ENCODE measurements around the gene OPTC.

The OPTC gene

DNA sequence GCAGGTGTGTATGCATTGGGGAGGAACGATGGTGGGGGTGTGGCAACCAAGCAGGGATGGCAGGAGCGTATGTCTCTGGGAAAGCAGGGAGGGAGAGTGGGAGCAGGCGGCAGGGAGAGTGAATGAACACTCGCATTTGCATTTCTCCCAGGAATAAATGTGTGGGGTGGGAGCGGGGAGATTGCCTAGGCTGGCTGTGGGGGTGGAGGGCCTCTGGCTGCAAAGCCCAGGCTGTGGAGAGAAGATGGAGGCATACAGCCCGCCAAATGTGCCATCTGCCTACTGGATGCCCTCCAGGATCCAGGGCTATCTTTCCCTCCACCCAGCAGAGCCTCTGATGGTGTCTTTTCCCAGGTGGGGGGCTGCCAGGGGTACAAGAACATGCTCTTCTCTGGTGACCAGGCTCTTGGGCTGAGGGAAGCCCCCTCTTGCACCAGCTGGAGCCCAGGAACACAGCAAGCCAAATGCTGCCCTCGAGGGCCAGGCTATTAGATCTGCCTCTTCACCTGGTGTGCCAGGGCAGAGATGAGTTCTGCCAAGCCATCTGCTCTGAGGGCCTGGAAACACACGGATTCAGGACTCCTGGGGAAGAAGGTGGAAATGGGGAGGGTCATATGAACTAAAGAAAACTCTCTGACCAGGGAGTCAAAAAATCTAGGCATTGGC lies 1.7 kb upstream of the OPTC start:
- DNase-seq (ENCODE audit: low spot score) = no peak

DNA sequence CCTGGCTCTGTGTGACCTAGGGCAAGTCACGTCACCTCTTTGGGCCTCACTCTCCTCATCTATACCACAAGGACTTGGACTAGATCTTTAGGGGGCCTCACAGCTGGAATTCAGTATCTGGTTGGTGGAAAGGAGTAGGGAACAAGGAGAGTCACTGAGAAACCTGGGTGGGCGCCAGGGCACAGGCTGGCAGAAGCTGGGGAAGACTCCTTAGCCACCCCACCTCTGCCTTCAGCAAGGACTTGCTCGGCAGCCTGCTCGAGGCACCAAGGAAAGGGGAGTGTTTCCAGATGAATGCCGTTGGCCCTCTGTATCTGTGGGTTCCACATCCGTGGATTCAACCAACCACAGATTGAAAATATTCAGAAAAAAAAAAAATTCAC lies 1.2 kb upstream of the OPTC start:
- DNase-seq (ENCODE audit: low spot score) = no peak

DNA sequence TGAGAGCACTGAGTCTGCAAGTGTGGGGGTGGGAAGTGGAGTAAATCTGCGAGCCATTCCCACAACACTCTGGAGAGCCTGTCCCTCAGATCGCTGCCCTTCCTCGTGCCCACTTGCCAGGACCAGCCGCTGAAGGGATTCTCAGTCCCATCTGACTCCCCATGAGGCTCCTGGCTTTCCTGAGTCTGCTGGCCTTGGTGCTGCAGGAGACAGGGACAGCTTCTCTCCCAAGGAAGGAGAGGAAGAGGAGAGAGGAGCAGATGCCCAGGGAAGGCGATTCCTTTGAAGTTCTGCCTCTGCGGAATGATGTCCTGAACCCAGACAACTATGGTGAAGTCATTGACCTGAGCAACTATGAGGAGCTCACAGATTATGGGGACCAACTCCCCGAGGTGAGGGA lies 1.9 kb downstream of the OPTC start:
- DNase-seq (ENCODE audit: low spot score) = no peak

DNA sequence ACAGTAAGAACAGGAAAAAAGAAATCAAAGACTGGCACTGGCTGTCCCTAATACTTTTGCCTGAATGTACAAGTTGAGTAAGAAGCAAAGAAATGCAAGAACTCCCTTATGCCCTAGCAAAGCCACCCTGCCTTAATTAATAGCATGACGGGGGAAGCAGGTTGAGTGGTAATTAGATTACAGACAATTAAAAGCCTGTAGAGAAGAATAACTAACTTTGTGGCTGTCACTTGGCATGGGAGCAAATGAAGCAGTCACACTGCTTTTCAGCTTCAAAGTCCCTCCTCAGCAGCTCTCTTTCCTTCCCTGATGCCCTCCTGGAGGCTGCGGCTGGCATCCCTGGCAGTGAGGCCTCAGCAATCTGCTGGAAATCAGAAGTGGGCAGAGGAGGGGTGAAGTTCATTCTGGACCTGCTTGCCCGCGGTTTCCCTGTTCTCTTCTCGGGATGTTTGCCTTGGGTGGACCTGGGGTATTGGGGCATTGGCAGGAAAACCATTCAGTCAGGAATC lies 3.4 kb downstream of the OPTC start:
- DNase-seq (ENCODE audit: low spot score) = no peak

DNA sequence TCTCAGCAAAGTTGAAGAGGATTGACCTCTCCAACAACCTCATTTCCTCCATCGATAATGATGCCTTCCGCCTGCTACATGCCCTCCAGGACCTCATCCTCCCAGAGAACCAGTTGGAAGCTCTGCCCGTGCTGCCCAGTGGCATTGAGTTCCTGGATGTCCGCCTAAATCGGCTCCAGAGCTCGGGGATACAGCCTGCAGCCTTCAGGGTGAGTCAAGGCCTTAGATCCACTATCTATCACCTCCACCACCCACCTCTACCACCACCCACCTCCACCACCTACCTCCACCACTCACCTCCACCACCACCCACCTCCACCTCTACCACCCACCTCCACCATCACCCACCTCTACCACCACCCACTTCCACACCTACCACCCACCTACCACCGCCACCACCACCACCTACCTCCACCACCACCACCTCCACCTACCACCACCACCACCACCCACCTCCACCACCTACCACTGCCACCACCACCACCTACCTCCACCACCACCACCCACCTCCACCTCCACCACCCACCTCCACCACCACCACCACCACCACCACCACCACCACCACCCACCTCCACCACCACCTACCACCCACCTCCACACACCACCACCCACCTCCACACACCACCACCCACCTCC lies 5.8 kb downstream of the OPTC start:
- no peak for DNase-seq (ENCODE audit: low spot score)

DNA sequence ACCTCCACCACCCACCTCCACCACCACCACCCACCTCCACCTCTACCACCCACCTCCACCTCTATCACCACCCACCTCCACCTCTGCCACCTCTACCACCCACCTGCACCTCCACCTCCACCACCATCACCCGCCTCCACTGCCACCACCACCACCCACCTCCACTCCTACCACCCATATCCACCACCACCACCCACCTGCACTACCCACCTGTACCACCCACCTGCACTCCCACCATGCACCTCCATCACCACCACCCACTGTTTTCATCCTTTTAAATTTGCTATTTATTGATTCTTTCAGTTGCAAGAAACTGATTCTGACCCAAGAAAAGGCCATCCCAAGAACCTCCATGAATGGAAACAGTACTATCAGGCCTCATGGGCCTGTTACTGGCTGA lies 6.3 kb downstream of the OPTC start:
- DNase-seq (ENCODE audit: low spot score) = no peak

DNA sequence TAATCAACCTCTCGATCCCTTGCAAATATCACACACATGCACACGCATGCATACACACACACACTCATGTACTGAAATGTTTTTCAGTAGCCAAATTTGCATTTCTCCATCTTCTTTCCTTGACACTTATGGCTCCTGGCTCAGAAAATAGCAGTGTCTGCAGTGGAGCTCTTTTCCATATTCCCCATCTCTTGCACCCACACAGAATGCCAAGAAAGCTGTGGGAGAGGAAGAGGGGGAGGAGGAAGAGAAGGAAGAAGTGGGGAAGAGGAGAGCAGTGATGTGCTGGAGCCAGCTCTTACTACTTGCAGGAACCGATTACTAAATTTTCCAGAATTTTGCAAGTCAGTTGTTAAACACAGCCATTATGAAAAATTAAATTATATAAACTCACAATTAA lies 9.9 kb downstream of the OPTC start:
- DNase-seq (ENCODE audit: low spot score) = no peak

DNA sequence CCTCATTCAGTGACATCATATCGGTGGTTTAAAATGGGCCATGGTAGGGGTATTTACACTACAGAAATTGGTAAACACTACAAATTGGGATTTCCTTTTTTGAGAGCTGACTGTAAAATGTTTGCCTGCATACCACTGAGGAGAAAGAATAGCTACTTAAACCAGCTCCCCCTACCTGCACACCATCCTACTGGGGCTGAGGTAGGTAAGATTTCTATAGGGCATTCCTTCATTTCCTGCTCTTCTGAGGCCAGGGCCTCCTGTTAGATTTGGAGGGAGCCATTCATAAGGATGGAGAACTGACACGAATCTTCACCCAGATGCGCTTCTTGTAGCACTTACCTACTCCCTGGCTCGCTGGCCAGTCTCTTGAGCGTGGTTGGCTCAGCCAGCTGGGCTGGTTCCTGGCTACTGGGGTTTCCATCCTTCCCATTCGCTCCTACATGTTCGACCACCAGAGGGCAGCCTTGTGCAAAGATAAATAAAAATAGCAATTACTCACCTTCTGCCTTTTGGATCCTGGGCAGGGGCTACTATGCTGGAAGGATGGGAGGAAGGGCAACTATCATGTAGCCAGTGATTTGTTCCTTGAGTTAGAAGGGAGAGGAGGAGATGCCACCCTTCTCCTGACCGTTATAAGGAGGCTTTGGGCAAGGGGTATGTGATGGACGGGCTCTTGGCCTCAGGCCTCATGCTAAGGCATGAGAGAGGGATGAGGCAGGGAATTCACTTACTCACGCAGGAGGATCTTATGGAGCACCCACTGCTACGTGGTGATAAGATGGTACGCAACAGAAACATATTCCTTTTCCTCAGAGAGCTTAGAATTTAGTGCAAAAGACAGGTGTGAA lies 10.7 kb downstream of the OPTC start:
- peak; percentile 82 for DNase-seq (ENCODE audit: low spot score)

DNA sequence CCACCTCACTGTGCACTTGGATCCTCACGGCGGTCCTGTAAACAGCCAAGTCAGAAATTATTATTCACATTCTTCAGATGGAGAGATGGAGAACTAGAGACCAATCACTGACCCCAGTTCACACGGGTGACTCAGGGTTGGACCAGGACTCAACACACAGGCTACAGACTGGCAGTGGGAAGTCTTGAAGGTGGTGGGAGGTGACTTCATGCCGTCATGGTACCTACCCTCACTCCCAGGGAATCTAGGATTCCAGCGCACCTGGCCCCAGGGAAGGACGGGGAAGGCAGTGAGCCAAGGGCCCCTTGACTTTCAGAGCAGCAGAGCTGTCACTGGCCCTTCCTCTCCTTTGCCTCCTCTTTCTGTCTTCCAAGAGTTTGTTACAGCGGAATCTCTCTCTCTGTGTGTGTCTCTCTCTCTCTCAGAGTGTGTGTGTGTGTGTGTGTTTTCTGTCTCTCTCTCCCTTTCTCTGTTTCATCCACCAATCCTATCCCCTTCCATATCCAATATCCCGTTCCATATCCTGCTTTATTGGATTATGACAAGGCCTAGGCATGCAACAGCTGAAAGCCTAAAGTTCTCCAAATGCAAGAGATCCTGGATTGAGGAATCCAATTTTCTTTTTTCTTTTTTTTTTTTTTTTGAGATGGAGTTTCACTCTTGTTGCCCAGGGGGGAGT lies 11.7 kb downstream of the OPTC start:
- DNase-seq (ENCODE audit: low spot score) = no peak

DNA sequence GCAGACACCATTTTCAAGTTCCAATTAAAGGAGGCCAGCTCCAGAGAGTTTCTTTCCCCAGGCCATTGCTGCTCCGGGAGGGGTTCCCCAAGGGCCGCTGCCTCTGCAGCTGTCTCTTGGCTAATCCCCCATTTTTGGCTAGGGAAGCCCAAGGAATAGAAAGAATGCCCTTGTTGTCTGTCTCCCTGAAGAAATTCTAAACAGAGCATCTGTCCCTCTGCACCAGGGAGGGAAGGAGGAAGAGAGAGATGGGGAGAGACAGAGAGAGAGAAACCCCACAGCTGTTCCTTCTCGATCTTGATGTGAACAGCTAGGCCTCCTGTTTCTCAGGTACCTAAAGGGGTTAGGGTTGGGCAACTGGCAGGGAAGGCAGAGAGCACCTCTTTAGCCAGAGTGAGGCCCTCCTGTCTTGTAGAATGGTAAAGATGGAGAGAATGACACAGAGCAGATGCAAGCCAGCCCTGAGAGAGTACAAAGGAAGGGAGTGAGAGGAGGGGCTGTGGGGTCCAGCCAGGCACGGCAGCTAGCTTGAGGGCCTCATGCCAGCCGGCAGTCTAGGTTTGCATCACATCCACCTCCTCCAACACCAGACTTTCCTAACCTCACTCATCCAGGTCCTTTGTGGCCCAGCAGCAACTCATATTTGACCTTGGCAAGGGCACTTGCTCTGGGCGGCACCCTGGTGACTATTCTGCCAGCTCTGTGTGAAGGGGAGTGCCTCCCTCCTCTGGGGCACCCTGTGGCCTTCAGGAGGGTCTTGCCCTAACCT lies 13.1 kb downstream of the OPTC start:
- no peak for DNase-seq (ENCODE audit: low spot score)

DNA sequence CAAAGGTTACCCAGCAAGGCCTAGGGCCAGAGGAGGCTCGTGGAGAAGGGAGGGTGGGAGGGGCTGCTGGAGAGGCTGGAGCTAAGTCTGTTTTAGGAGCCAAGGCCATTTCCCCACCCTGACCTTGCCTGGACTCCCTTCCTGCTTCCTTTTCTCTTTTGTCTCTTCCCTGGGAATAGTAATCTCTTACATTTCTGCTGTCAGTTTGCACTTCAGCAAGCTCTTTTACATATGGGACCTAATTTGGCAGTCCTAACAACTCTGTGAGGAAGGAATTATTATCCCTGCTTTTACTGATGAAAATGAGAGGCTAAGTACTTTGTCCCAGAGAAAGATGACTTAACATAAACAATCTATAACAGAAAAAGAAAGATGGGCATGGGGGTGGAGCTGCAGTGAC lies 13.8 kb downstream of the OPTC start:
- DNase-seq (ENCODE audit: low spot score) = no peak

DNA sequence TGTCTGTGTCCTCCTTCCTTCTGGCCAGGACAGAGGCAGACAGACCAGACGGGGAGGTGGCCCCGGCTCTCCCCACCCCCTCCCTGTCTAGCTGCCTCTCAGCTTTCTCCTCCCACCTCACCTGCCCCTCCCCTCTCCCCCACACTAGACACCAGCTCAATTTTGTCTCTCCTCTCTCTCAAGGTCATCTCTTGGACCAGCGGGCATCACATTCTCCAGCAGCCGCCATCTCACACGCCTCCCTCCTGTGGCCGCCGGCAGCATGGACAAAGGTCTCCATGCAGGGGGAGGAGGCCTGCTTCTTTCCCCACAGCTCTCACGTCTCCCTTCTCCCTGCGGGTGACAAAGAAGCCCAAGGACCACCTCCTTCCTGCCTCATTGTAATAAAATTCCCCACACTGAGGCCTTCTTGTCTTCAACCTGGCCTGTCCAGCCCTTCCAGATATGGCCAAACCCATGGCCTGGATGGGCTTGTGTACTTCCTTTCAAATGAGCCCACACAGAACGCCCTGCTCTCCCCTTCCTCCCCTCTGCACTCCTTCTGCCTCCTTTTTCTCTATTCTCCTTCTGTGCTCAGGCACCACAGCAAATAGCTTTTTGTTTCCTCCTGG lies 14.6 kb downstream of the OPTC start:
- DNase-seq (ENCODE audit: low spot score) = no peak

DNA sequence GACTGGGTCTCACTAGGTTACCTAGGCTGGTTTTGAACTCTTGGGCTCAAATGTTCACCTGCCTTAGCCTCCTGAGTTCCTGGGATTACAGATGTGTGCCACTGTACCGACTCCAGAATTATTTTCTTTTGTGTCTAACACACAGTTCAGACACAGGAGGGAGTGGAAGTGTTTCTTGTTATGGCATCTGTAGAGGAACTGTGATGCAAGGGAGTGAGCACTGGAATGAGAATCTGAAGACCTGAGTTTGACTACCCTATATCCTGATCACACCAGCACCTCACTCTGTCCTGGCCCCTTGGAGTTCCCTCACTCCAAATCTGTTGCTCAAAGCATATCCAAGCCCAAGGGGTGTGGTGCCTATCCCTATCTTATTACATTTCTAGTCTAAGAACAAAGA lies 15.2 kb downstream of the OPTC start:
- DNase-seq (ENCODE audit: low spot score) = no peak

DNA sequence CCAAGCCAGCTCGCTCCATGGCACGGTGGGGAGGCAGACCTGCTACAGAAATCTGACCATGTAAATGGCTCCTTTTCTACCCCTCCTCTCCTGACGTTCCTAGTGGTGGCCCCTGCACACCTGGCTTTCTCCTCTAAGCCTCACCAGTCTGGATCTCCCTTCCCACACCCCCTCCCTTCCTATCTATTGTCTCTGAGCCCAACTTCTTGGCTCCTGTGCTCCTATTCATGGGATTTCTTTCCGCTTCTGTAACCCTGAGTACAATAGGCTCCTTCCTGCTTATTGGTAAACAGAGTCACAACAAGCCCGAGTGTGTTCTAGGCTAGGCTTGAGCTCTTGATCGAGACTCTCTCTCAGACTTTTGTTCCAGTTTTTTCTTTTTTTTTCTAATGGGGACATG lies 17.6 kb downstream of the OPTC start:
- DNase-seq (ENCODE audit: low spot score) = no peak

DNA sequence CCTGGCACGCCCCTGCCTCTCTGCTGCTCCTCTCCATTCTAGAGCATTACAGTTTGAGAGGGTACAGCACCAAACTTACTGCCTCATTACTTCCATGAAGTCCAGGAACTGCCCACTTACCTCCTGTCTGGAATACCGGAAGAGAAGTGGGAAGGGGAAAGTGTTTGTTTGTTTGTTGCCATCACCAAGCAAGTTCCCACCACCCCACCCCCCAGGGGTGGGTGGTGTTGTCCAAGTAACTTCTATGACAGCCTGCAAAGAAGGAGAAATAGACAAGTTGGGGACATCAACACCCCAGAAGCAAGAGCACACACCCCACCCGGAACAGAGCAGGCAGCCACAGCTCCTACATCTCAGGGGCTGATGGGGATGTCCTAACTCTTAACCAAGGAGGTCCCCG lies 18.0 kb downstream of the OPTC start:
- DNase-seq (ENCODE audit: low spot score) = peak; percentile 37

DNA sequence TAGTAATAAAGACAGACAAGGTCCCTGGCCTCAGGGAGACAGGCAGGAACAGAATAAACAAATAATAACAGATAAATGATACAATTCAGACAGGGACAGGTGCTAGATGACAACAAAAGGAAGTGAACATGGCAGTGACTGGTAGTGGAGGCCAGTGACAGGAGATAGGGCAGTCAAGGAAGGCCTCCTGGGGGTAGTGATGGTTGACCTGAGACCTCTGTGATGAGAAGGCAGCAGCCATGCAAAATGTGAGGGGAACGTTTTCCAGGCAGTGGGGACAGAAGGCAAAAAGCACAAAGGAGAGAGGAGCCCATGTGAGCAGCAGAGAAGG lies 18.5 kb downstream of the OPTC start:
- no peak for DNase-seq (ENCODE audit: low spot score)

DNA sequence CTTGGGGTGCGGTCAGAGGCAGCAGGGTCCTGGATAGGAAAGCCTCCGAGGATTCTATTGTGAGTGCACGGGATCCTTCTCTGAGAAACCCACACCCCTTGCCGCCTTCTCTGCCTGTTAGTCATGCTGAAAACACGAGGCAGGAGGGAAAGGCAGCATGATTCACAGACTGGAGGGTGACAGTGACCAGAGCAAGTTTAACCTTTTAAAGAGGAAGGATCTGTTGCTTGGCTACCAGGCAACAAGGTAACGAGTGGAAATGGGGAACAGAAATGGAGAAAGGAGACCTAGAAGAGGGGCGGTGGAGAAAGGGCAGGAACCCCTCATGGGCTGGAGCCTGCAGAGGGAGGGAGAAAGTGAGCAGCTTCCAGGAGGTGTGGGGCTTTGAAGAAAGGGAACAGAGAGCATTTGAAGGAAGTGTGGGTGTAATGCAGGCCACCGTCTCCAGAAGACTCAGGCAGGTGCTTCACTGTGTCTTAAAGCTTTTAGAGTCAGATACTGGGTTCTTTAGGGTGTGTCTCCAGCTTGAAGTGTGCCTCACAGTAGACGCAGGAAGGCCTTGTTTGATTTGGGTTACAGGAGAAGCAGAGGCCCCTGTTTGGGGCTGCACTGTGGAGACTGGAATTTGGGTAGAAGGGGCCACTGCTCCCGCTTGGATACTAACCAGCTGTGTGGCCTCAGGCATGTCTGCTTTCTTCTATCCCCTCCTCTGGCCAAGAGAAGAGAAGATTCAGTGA lies 19.1 kb downstream of the OPTC start:
- peak; percentile 98 for DNase-seq (ENCODE audit: low spot score)

DNA sequence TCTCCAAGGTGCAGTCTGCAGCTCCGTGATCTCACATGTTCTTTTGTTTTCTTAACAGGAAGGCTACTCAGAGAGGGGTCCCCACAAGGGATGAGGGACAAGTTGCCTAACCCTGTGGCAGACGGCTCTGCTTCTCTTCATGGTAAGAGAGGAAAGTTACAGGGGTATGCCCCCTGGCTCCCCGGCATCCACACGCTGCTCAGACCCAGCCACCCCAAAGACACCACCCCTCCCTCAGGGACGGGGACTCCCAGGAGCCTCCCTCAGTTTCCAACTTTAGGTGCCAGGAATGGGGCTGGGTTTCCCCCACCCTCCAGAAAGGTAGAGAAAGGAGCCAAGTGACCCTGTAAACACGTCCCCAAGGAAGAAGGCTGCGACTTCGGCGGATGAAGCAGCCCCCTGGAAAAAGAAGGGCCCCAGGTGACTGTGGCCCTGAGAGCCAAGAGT lies 19.7 kb downstream of the OPTC start:
- DNase-seq (ENCODE audit: low spot score) = no peak

DNA sequence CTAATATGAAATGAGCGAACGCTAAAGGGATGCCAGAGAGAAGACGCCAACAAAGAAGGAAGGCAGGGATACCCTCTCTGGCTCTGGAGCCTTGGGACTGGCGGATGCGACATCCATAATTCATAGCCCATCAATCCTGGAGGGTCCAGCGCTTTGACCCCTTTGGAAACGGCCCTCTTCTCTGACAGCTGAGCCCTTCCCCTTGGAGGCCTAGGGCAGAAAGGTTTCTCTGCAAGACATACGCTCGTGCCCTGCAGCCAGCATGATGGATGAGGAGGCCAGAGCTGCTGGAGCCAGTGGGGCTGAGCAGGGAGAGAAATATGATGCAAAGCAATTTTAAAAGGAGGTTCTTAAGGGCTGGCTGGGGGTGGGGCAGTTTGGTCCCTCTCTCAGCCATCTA lies 22.2 kb downstream of the OPTC start:
- no peak for DNase-seq (ENCODE audit: low spot score)

DNA sequence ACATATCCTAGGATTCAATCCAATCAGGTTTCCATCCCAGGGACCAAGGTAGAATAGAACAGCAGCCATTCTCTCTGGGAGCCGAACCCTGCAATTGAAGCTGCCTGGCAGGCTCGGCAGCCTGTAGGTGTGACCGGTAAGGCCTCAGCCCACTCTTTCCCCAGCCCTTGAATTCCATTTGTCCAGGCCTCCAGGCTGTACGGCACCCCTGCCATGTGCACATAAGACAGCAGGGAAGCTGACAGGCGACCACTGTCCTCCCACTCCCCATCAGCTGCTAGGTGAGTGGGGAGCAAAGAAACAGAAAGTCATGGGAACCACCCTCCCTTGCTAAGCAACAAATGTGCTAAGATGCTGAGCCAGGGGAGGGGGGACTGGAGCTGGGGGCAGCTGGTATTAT lies 23.0 kb downstream of the OPTC start:
- no peak for DNase-seq (ENCODE audit: low spot score)
